Activated T-helper 17 cell treated with anti-CD3 and anti-CD28 coated beads, Interleukin-2, amount 50 U/mL, for 72 hours (primary cell): ENCODE measurements around the gene CNKSR3. TPM values are rescaled to one million over a fixed set of nuclear protein-coding genes. Genes with fewer than 3 reads are reported as not detected.

Experiments used
- ATAC-seq: fragments of 150-1000 bp; cut with Tn5 transposase; replicated peaks from 2 replicates; pipeline ENCODE4 v1.10.0; 2021; ENCODE audit warnings: mild to moderate bottlenecking, moderate library complexity
- H3K27ac Mint-ChIP-seq: one replicate; pipeline ENCODE4 v1.8.0; 2022; ENCODE audit warnings: mixed read lengths
- H3K27me3 Mint-ChIP-seq: one replicate; pipeline ENCODE4 v1.8.0; 2022; ENCODE audit warnings: mixed read lengths
- H3K36me3 Mint-ChIP-seq: one replicate; pipeline ENCODE4 v1.8.0; 2022; ENCODE audit warnings: low read depth, mild to moderate bottlenecking, mixed read lengths
- H3K4me1 Mint-ChIP-seq: one replicate; pipeline ENCODE4 v1.8.0; 2022; ENCODE audit warnings: mixed read lengths
- H3K4me3 Mint-ChIP-seq: one replicate; pipeline ENCODE4 v1.8.0; 2022; ENCODE audit warnings: mild to moderate bottlenecking, mixed read lengths
- H3K9me3 Mint-ChIP-seq: one replicate; pipeline ENCODE4 v1.8.0; 2022; ENCODE audit warnings: mixed read lengths
- total RNA-seq, 2 donors: library from RNA; stranded (reverse); gene quantifications; one replicate each; pipeline ENCODE4 v1.2.3, GENCODE V29; 2022

Gene CNKSR3
- total RNA-seq, 2 donors from 2014 or later, result 1.5 TPM; not detected in 1

- H3K4me1 Mint-ChIP-seq, result no peaks in the 10 kb centered on the region
- H3K27me3 Mint-ChIP-seq, result no peaks in the 10 kb centered on the region
- ATAC-seq, result no peak
- H3K27ac Mint-ChIP-seq, result no peak overlapping the region
- H3K9me3 Mint-ChIP-seq, result no peaks in the 10 kb centered on the region
- no peaks in the 10 kb centered on the region for H3K36me3 Mint-ChIP-seq
- H3K4me3 Mint-ChIP-seq, result no peak overlapping the region
These were observed 80.8 kb downstream of the CNKSR3 start for GRCh38 chr6:154429711-154430110.

- Mint-ChIP-seq H3K27ac (no peak overlapping the region), H3K4me3 (no peak overlapping the region), H3K4me1 (no peaks in the 10 kb centered on the region), H3K27me3 (no peaks in the 10 kb centered on the region), H3K36me3 (no peaks in the 10 kb centered on the region), H3K9me3 (no peaks in the 10 kb centered on the region)
- ATAC-seq, result no peak
These were observed 81.6 kb downstream of the CNKSR3 start for GRCh38 chr6:154428897-154429296.

GRCh38 chr6:154427446-154427845 is 83.0 kb downstream of the CNKSR3 start:
- H3K9me3 Mint-ChIP-seq, result no peaks in the 10 kb centered on the region
- H3K27ac Mint-ChIP-seq, result no peak overlapping the region
- H3K36me3 Mint-ChIP-seq, result no peaks in the 10 kb centered on the region
- no peak for ATAC-seq
- no peak overlapping the region for H3K4me3 Mint-ChIP-seq
- no peaks in the 10 kb centered on the region for H3K27me3 Mint-ChIP-seq
- no peaks in the 10 kb centered on the region for H3K4me1 Mint-ChIP-seq

- H3K9me3 Mint-ChIP-seq, result no peaks in the 10 kb centered on the region
- ATAC-seq, result no peak
These were observed 83.5 kb downstream of the CNKSR3 start for GRCh38 chr6:154426997-154427396.

GRCh38 chr6:154425034-154425433 is 85.5 kb downstream of the CNKSR3 start:
- Mint-ChIP-seq H3K36me3 (no peaks in the 10 kb centered on the region), H3K27ac (no peak overlapping the region), H3K4me1 (no peaks in the 10 kb centered on the region), H3K9me3 (no peaks in the 10 kb centered on the region), H3K4me3 (no peak overlapping the region), H3K27me3 (no peaks in the 10 kb centered on the region)
- ATAC-seq, result no peak

More at GRCh38 chr6:154426997-154427396, 83.5 kb downstream of the CNKSR3 start:
- Mint-ChIP-seq H3K4me1 (no peaks in the 10 kb centered on the region), H3K27ac (no peak overlapping the region), H3K36me3 (no peaks in the 10 kb centered on the region), H3K4me3 (no peak overlapping the region), H3K27me3 (no peaks in the 10 kb centered on the region)

- H3K27me3 Mint-ChIP-seq, result peaks cover 16% of the 10 kb centered on the region
- H3K36me3 Mint-ChIP-seq, result no peaks in the 10 kb centered on the region
- no peak overlapping the region for H3K27ac Mint-ChIP-seq
- no peak for ATAC-seq
- H3K9me3 Mint-ChIP-seq, result no peaks in the 10 kb centered on the region
- H3K4me3 Mint-ChIP-seq, result no peak overlapping the region
- peaks cover 8% of the 10 kb centered on the region for H3K4me1 Mint-ChIP-seq
These were observed 96.3 kb downstream of the CNKSR3 start for GRCh38 chr6:154414021-154414813.

GRCh38 chr6:154412106-154412820 is 98.2 kb downstream of the CNKSR3 start:
- ATAC-seq, result no peak
- Mint-ChIP-seq H3K36me3 (no peaks in the 10 kb centered on the region), H3K27ac (no peak overlapping the region), H3K27me3 (peaks cover 12% of the 10 kb centered on the region), H3K9me3 (no peaks in the 10 kb centered on the region), H3K4me3 (no peak overlapping the region), H3K4me1 (peaks cover 8% of the 10 kb centered on the region)

GRCh38 chr6:154411076-154411475 is 99.4 kb downstream of the CNKSR3 start:
- peak overlapping the region; percentile 27 for H3K4me3 Mint-ChIP-seq
- H3K36me3 Mint-ChIP-seq, result no peaks in the 10 kb centered on the region
- ATAC-seq, result no peak
- peaks cover 15% of the 10 kb centered on the region for H3K27me3 Mint-ChIP-seq
- peaks cover 8% of the 10 kb centered on the region for H3K4me1 Mint-ChIP-seq
- peak overlapping the region; percentile 80 for H3K27ac Mint-ChIP-seq
- H3K9me3 Mint-ChIP-seq, result no peaks in the 10 kb centered on the region

GRCh38 chr6:154410619-154411072 is 99.8 kb downstream of the CNKSR3 start:
- H3K36me3 Mint-ChIP-seq, result no peaks in the 10 kb centered on the region
- peak overlapping the region; percentile 80 for H3K27ac Mint-ChIP-seq
- H3K9me3 Mint-ChIP-seq, result no peaks in the 10 kb centered on the region
- peaks cover 15% of the 10 kb centered on the region for H3K27me3 Mint-ChIP-seq
- ATAC-seq, result peak; percentile 92
- peak overlapping the region; percentile 27 for H3K4me3 Mint-ChIP-seq
- H3K4me1 Mint-ChIP-seq, result peaks cover 8% of the 10 kb centered on the region

- no peak for ATAC-seq
- Mint-ChIP-seq H3K27me3 (peaks cover 15% of the 10 kb centered on the region), H3K9me3 (no peaks in the 10 kb centered on the region)
These were observed 101.5 kb downstream of the CNKSR3 start for GRCh38 chr6:154408891-154409500.

GRCh38 chr6:154407440-154407839 is 103.0 kb downstream of the CNKSR3 start:
- no peaks in the 10 kb centered on the region for H3K9me3 Mint-ChIP-seq
- H3K27ac Mint-ChIP-seq, result no peak overlapping the region
- H3K4me3 Mint-ChIP-seq, result no peak overlapping the region
- H3K36me3 Mint-ChIP-seq, result no peaks in the 10 kb centered on the region
- H3K27me3 Mint-ChIP-seq, result peaks cover 12% of the 10 kb centered on the region
- ATAC-seq, result no peak
- H3K4me1 Mint-ChIP-seq, result peaks cover 8% of the 10 kb centered on the region

More at GRCh38 chr6:154408891-154409500, 101.5 kb downstream of the CNKSR3 start:
- no peak overlapping the region for H3K27ac Mint-ChIP-seq
- H3K4me1 Mint-ChIP-seq, result peaks cover 8% of the 10 kb centered on the region
- H3K36me3 Mint-ChIP-seq, result no peaks in the 10 kb centered on the region
- H3K4me3 Mint-ChIP-seq, result no peak overlapping the region

- no peak overlapping the region for H3K4me3 Mint-ChIP-seq
- no peaks in the 10 kb centered on the region for H3K9me3 Mint-ChIP-seq
- peaks cover 8% of the 10 kb centered on the region for H3K4me1 Mint-ChIP-seq
- no peak for ATAC-seq
- H3K36me3 Mint-ChIP-seq, result no peaks in the 10 kb centered on the region
- H3K27ac Mint-ChIP-seq, result no peak overlapping the region
- H3K27me3 Mint-ChIP-seq, result peaks cover 8% of the 10 kb centered on the region
These were observed 103.6 kb downstream of the CNKSR3 start for GRCh38 chr6:154406869-154407268.

GRCh38 chr6:154406301-154406700 is 104.2 kb downstream of the CNKSR3 start:
- ATAC-seq, result no peak
- no peak overlapping the region for H3K4me3 Mint-ChIP-seq
- H3K36me3 Mint-ChIP-seq, result no peaks in the 10 kb centered on the region
- peaks cover 8% of the 10 kb centered on the region for H3K27me3 Mint-ChIP-seq
- peaks cover 8% of the 10 kb centered on the region for H3K4me1 Mint-ChIP-seq
- no peaks in the 10 kb centered on the region for H3K9me3 Mint-ChIP-seq
- H3K27ac Mint-ChIP-seq, result no peak overlapping the region

GRCh38 chr6:154404791-154405400 is 105.6 kb downstream of the CNKSR3 start:
- Mint-ChIP-seq H3K9me3 (no peaks in the 10 kb centered on the region), H3K4me1 (no peaks in the 10 kb centered on the region), H3K27ac (no peak overlapping the region), H3K36me3 (no peaks in the 10 kb centered on the region), H3K27me3 (peaks cover 3% of the 10 kb centered on the region), H3K4me3 (peak overlapping the region; percentile 3)
- ATAC-seq, result peak; percentile 56
